GM12891 (cell line): ENCODE measurements around the gene SLC30A4.

Source experiments
- POLR2A ChIP-seq: IDR thresholded peaks from 2 replicates; pipeline ENCODE4 v1.6.1; 2011; ENCODE audit warnings: low read depth, low read length, control low read depth
- POLR2AphosphoS5 ChIP-seq: IDR thresholded peaks from 2 replicates; pipeline ENCODE4 v1.6.1; 2011; ENCODE audit warnings: low read depth, low read length, control low read depth
- TAF1 ChIP-seq: IDR thresholded peaks from 2 replicates; pipeline ENCODE4 v1.6.1; 2011; ENCODE audit warnings: low read depth, low read length, control low read depth

DNA sequence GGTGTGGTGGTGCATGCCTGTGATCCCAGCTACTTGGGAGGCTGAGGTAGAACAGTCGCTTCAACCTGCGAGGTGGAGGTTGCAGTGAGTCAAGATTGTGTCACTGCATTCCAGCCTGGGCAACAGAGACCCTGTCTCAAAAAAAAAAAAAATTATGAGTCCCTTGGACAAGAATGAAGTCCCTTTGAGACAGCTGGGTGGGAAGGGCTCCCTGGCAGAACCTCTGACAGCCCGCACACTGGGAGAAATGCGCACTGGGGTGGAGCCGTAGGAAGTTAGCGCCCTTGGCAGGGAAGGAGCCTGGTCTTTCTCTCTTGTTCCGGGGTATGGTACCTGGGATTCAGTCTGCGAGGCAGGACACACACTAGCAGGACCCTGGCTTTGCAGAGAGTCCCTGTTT is 51.4 kb downstream of the SLC30A4 start:
- no peak for TF ChIP-seq POLR2A
- no peak for TF ChIP-seq POLR2AphosphoS5
- no peak for TF ChIP-seq TAF1
